H9 (cell line): ENCODE data around the gene ADAMTS3. TPM values are rescaled to one million over a fixed set of nuclear protein-coding genes. Genes with fewer than 3 reads are reported as not detected.

Experiments used
- DNase-seq: peaks from one replicate; pipeline ENCODE4 v3.0.0-alpha.2; 2017
- H2AFZ ChIP-seq: one replicate; pipeline ENCODE4 v1.6.1; 2013; ENCODE audit warnings: mild to moderate bottlenecking, low read length, control low read depth, moderate library complexity
- H2AK5ac ChIP-seq: 2 replicates; pipeline ENCODE4 v1.6.1; 2013; ENCODE audit warnings: low read length, control low read depth, mixed read lengths; ENCODE audit not compliant: insufficient read length
- H2BK120ac ChIP-seq: one replicate; pipeline ENCODE4 v1.6.1; 2013; ENCODE audit warnings: low read depth, mild to moderate bottlenecking, low read length, control low read depth, inconsistent platforms; ENCODE audit not compliant: poor library complexity, severe bottlenecking
- H2BK12ac ChIP-seq: 2 replicates; pipeline ENCODE4 v1.6.1; 2013; ENCODE audit warnings: low read length, control low read depth, mixed read lengths, low read depth; ENCODE audit not compliant: insufficient read length
- H2BK15ac ChIP-seq: 2 replicates; pipeline ENCODE4 v1.6.1; 2013; ENCODE audit warnings: low read depth, low read length, control low read depth
- H2BK20ac ChIP-seq: one replicate; pipeline ENCODE4 v1.6.1; 2013; ENCODE audit warnings: low read depth, mild to moderate bottlenecking, low read length, control low read depth, inconsistent platforms; ENCODE audit not compliant: poor library complexity, severe bottlenecking
- H2BK5ac ChIP-seq: 2 replicates; pipeline ENCODE4 v1.6.1; 2013; ENCODE audit warnings: low read length, control low read depth, mixed read lengths; ENCODE audit not compliant: insufficient read length
- H3K14ac ChIP-seq: 2 replicates; pipeline ENCODE4 v1.6.1; 2013; ENCODE audit warnings: low read length, control low read depth; ENCODE audit not compliant: insufficient read depth
- H3K18ac ChIP-seq: 2 replicates; pipeline ENCODE4 v1.6.1; 2013; ENCODE audit warnings: low read depth, mild to moderate bottlenecking, mixed read lengths, low read length, control low read depth; ENCODE audit not compliant: insufficient read length
- H3K23ac ChIP-seq: 2 replicates; pipeline ENCODE4 v1.6.1; 2013; ENCODE audit warnings: low read length, control low read depth, mixed read lengths, low read depth; ENCODE audit not compliant: insufficient read length
- H3K23me2 ChIP-seq: 2 replicates; pipeline ENCODE4 v1.6.1; 2013; ENCODE audit warnings: low read depth, mild to moderate bottlenecking, mixed read lengths, low read length, control low read depth; ENCODE audit not compliant: insufficient read length, poor library complexity, severe bottlenecking
- H3K27ac ChIP-seq: 2 replicates; pipeline ENCODE4 v1.5.1; 2013; ENCODE audit warnings: low read length, control low read depth, mixed read lengths, low read depth; ENCODE audit not compliant: insufficient read length
- H3K27me3 ChIP-seq: 2 replicates; pipeline ENCODE4 v1.6.1; 2013; ENCODE audit warnings: low read length, control low read depth, inconsistent platforms; ENCODE audit not compliant: insufficient read depth
- H3K4ac ChIP-seq: 2 replicates; pipeline ENCODE4 v1.6.1; 2013; ENCODE audit warnings: low read depth, mild to moderate bottlenecking, control low read depth, inconsistent platforms, low read length, moderate library complexity
- H3K4me1 ChIP-seq: 2 replicates; pipeline ENCODE4 v1.6.1; 2013; ENCODE audit warnings: low read length, control low read depth, inconsistent platforms; ENCODE audit not compliant: insufficient read depth
- H3K4me2 ChIP-seq: 2 replicates; pipeline ENCODE4 v1.6.1; 2013; ENCODE audit warnings: low read length, control low read depth, mixed read lengths; ENCODE audit not compliant: insufficient read length, insufficient read depth
- H3K56ac ChIP-seq: 2 replicates; pipeline ENCODE4 v1.6.1; 2013; ENCODE audit warnings: low read depth, mild to moderate bottlenecking, mixed read lengths, low read length, control low read depth; ENCODE audit not compliant: insufficient read length
- H3K79me1 ChIP-seq: 2 replicates; pipeline ENCODE4 v1.6.1; 2013; ENCODE audit warnings: low read depth, mild to moderate bottlenecking, moderate library complexity, low read length, control low read depth, inconsistent platforms; ENCODE audit not compliant: insufficient read depth, poor library complexity, severe bottlenecking
- H3K79me2 ChIP-seq: 2 replicates; pipeline ENCODE4 v1.6.1; 2013; ENCODE audit warnings: low read length, control low read depth, inconsistent platforms; ENCODE audit not compliant: insufficient read depth
- H3K9ac ChIP-seq: 2 replicates; pipeline ENCODE4 v1.6.1; 2013; ENCODE audit warnings: low read length, control low read depth, mixed read lengths; ENCODE audit not compliant: insufficient read length; ENCODE audit errors: extremely low read depth
- H3K9me3 ChIP-seq: one replicate; pipeline ENCODE4 v1.6.1; 2013; ENCODE audit warnings: low read depth, low read length, inconsistent platforms; ENCODE audit not compliant: control insufficient read depth
- H3T11ph ChIP-seq: one replicate; pipeline ENCODE4 v1.6.1; 2013; ENCODE audit warnings: mild to moderate bottlenecking, low read length, control low read depth, inconsistent platforms
- H4K20me1 ChIP-seq: one replicate; pipeline ENCODE4 v1.6.1; 2013; ENCODE audit not compliant: control insufficient read depth, insufficient read length, insufficient read depth
- H4K5ac ChIP-seq: 2 replicates; pipeline ENCODE4 v1.6.1; 2013; ENCODE audit warnings: low read depth, mild to moderate bottlenecking, mixed read lengths, low read length, control low read depth; ENCODE audit not compliant: insufficient read length
- H4K8ac ChIP-seq: replicated peaks from 2 replicates; pipeline ENCODE4 v1.6.1; 2013; ENCODE audit warnings: low read length, control low read depth, mixed read lengths, low read depth; ENCODE audit not compliant: insufficient read length
- H4K91ac ChIP-seq: 2 replicates; pipeline ENCODE4 v1.6.1; 2013; ENCODE audit warnings: low read depth, mild to moderate bottlenecking, moderate library complexity, mixed read lengths, low read length, control low read depth; ENCODE audit not compliant: insufficient read length
- H3K27ac Mint-ChIP-seq, 3 experiments: 2 replicates in 2 of 3; 3 replicates in 1 of 3; pipeline ENCODE4 v1.8.0; 2020 to 2021; ENCODE audit warnings: mixed read lengths in 3 of 3, mild to moderate bottlenecking in 1 of 3, moderate library complexity in 1 of 3
- H3K27me3 Mint-ChIP-seq: 2 replicates; pipeline ENCODE4 v1.8.0; 2021; ENCODE audit warnings: low read depth, mild to moderate bottlenecking, moderate library complexity, mixed read lengths
- H3K36me3 Mint-ChIP-seq, 3 experiments: 2 replicates in 2 of 3; 3 replicates in 1 of 3; pipeline ENCODE4 v1.8.0; 2020 to 2021; ENCODE audit warnings: low read depth in 3 of 3, mixed read lengths in 3 of 3; ENCODE audit not compliant: insufficient read depth in 1 of 3
- H3K4me1 Mint-ChIP-seq, 2 experiments: 2 replicates each; pipeline ENCODE4 v1.8.0; 2020; ENCODE audit warnings: mixed read lengths in 2 of 2
- H3K4me3 Mint-ChIP-seq, 2 experiments: 2 replicates in 1 of 2; 3 replicates in 1 of 2; pipeline ENCODE4 v1.8.0; 2020 to 2021; ENCODE audit warnings: mild to moderate bottlenecking in 2 of 2, mixed read lengths in 2 of 2, moderate library complexity in 1 of 2
- H3K9me3 Mint-ChIP-seq, 2 experiments: 2 replicates in 1 of 2; 3 replicates in 1 of 2; pipeline ENCODE4 v1.8.0; 2020; ENCODE audit warnings: mild to moderate bottlenecking in 2 of 2, mixed read lengths in 2 of 2, moderate library complexity in 1 of 2
- CTCF ChIP-seq: fragments of 200-600 bp; sonication (generic); conservative IDR thresholded peaks from 3 replicates; pipeline ENCODE4 v1.8.0; 2021; ENCODE audit warnings: antibody characterized with exemption, mild to moderate bottlenecking
- WGBS: extraction: QIAGEN DNeasy Blood & Tissue Kit; methylation state at CpG from one replicate; pipeline ENCODE4 v1.1.7; 2013; ENCODE audit warnings: missing lambda C conversion rate, low lambda C conversion rate, mixed read lengths; ENCODE audit not compliant: insufficient read length; ENCODE audit errors: extremely low coverage; 5-methylcytosine and 5-hydroxymethylcytosine counted together
- total RNA-seq: library from RNA; stranded (reverse); gene quantifications from 2 replicates; pipeline ENCODE4 v1.2.1, GENCODE V29; 2021

ADAMTS3 gene
- total RNA-seq, 1 experiment from 2014 or later = 1.1 TPM

- H3K9me3 Mint-ChIP-seq = no peaks in the 10 kb centered on the region
- no peaks in the 10 kb centered on the region for H3K9me3 ChIP-seq
- H2AFZ ChIP-seq = no peak overlapping the region
- no peaks in the 10 kb centered on the region for H3K23me2 ChIP-seq
- H3K4me3 Mint-ChIP-seq = no peak overlapping the region
- H2BK120ac ChIP-seq = no peak overlapping the region
- H3K4me1 Mint-ChIP-seq = no peaks in the 10 kb centered on the region
- no peak overlapping the region for H2BK12ac ChIP-seq
- H3K4me2 ChIP-seq = no peak overlapping the region
- no peak overlapping the region for H3T11ph ChIP-seq
- no peaks in the 10 kb centered on the region for H3K27me3 ChIP-seq
- H3K27ac ChIP-seq = no peak overlapping the region
- H3K14ac ChIP-seq = no peak overlapping the region
- no peaks in the 10 kb centered on the region for H4K20me1 ChIP-seq
- no peak overlapping the region for H2BK15ac ChIP-seq
- no peak for TF ChIP-seq CTCF
- no peak overlapping the region for H3K4ac ChIP-seq
- H3K56ac ChIP-seq = no peak overlapping the region
- H3K79me2 ChIP-seq = no peaks in the 10 kb centered on the region
- no peak overlapping the region for H4K8ac ChIP-seq
- H3K18ac ChIP-seq = no peak overlapping the region
- no peak overlapping the region for H3K9ac ChIP-seq
- H4K5ac ChIP-seq = no peak overlapping the region
- no peaks in the 10 kb centered on the region for H3K27me3 Mint-ChIP-seq
- DNase-seq = no peak
- no peak overlapping the region for H4K91ac ChIP-seq
- no peaks in the 10 kb centered on the region for H3K4me1 ChIP-seq
- H2AK5ac ChIP-seq = no peak overlapping the region
- no peak overlapping the region for H2BK20ac ChIP-seq
- H3K79me1 ChIP-seq = no peaks in the 10 kb centered on the region
- no CpG with 5 or more reads among the region's 1 CpG for WGBS
- H3K36me3 Mint-ChIP-seq = no peaks in the 10 kb centered on the region
- no peak overlapping the region for H2BK5ac ChIP-seq
- H3K27ac Mint-ChIP-seq = no peak overlapping the region
- H3K23ac ChIP-seq = no peak overlapping the region
Observed at GRCh38 chr4:72387959-72388358, 181.1 kb downstream of the ADAMTS3 start.
